ENCODE measurements around the gene SH2D1A. TPM values are rescaled to one million over a fixed set of nuclear protein-coding genes. Genes with fewer than 3 reads are reported as not detected.

Gene SH2D1A
- total and polyA plus RNA-seq, 2 donors (not counting 1 experiment from before 2014, with no cell fraction given) = 0.04 TPM; not detected in 1

- no peaks in the 10 kb centered on the region for H3K9me3 ChIP-seq (ENCODE audit: control extremely low read depth in 1 of 3, control insufficient read depth in 2 of 3, insufficient read depth in 1 of 3, low read length in 2 of 3)
- ATAC-seq (ENCODE audit: low read depth) (no peak), DNase-seq (peak; percentile 44)
- ChIA-PET CTCF (no interaction called here), POLR2A (no interaction called here)
- no peak overlapping the region for H3K4me3 ChIP-seq (ENCODE audit: control extremely low read depth in 1 of 5, extremely low read depth in 1 of 5, insufficient read depth in 1 of 5, low read depth in 2 of 5, low read length in 4 of 5)
- Mint-ChIP-seq H3K4me3 (no peak overlapping the region), H3K9me3 (ENCODE audit: insufficient read depth) (no peaks in the 10 kb centered on the region), H3K4me1 (no peaks in the 10 kb centered on the region), H3K27me3 (peaks cover 6% of the 10 kb centered on the region), H3K27ac (no peak overlapping the region)
- H3K36me3 ChIP-seq (replicated peaks in 1 of 2; ENCODE audit: control extremely low read depth in 1 of 2, control insufficient read depth in 1 of 2, extremely low read depth in 1 of 2, insufficient read depth in 2 of 2, low read length in 1 of 2) = no peaks in the 10 kb centered on the region
- H3K9ac ChIP-seq (ENCODE audit: low read length) = no peak overlapping the region
- H3K27ac ChIP-seq (ENCODE audit: low read length in 2 of 2) = no peak overlapping the region
- no peaks in the 10 kb centered on the region for H3K27me3 ChIP-seq (replicated peaks in 1 of 4; ENCODE audit: control extremely low read depth in 1 of 4, control insufficient read depth in 3 of 4, insufficient read depth in 4 of 4, low read length in 3 of 4)
- no peaks in the 10 kb centered on the region for H3K4me1 ChIP-seq (ENCODE audit: control insufficient read depth in 2 of 2, insufficient read depth in 2 of 2, low read length in 2 of 2)
- H4K20me1 ChIP-seq (ENCODE audit: control insufficient read depth, insufficient read depth, low read length, poor library complexity, severe bottlenecking) = no peaks in the 10 kb centered on the region
- H3K79me2 ChIP-seq (ENCODE audit: control insufficient read depth, insufficient read depth, low read length) = no peaks in the 10 kb centered on the region
- intact Hi-C loops (cut with micrococcal nuclease) = no loop called here
- no peak overlapping the region for H3K4me2 ChIP-seq (replicated peaks; ENCODE audit: low read depth, low read length, poor library complexity, severe bottlenecking)
- TF ChIP-seq CTCF (IDR thresholded peaks at IDR 0.05) (peak; percentile 74), EZH2 (IDR thresholded peaks at IDR 0.05; ENCODE audit: borderline replicate concordance, insufficient read depth, low read depth, low read length, poor library complexity, severe bottlenecking) (no peak)
- no CpG with 5 or more reads among the region's 2 CpGs for WGBS (ENCODE audit: insufficient coverage)
- no peak overlapping the region for H2AFZ ChIP-seq (ENCODE audit: insufficient read depth, low read depth, low read length, poor library complexity, severe bottlenecking)
Observed at GRCh38 chrX:124388562-124388961, 42.2 kb downstream of the SH2D1A start.

GRCh38 chrX:124392794-124393193 is 46.4 kb downstream of the SH2D1A start:
- no peaks in the 10 kb centered on the region for H3K79me2 ChIP-seq (ENCODE audit: control insufficient read depth, insufficient read depth, low read length)
- ATAC-seq (ENCODE audit: low read depth) (no peak), DNase-seq (no peak)
- H3K4me1 ChIP-seq (ENCODE audit: control insufficient read depth in 2 of 2, insufficient read depth in 2 of 2, low read length in 2 of 2) = peaks cover 6 to 10% of the 10 kb centered on the region in 2 donors
- H2AFZ ChIP-seq (ENCODE audit: insufficient read depth, low read depth, low read length, poor library complexity, severe bottlenecking) = no peak overlapping the region
- H3K27me3 ChIP-seq (replicated peaks in 1 of 4; ENCODE audit: control extremely low read depth in 1 of 4, control insufficient read depth in 3 of 4, insufficient read depth in 4 of 4, low read length in 3 of 4) = no peaks in the 10 kb centered on the region
- no peak overlapping the region for H3K4me2 ChIP-seq (replicated peaks; ENCODE audit: low read depth, low read length, poor library complexity, severe bottlenecking)
- Mint-ChIP-seq H3K4me1 (peaks cover 11% of the 10 kb centered on the region), H3K4me3 (no peak overlapping the region), H3K27ac (no peak overlapping the region), H3K27me3 (peaks cover 3% of the 10 kb centered on the region), H3K9me3 (ENCODE audit: insufficient read depth) (no peaks in the 10 kb centered on the region)
- TF ChIP-seq EZH2 (IDR thresholded peaks at IDR 0.05; ENCODE audit: borderline replicate concordance, insufficient read depth, low read depth, low read length, poor library complexity, severe bottlenecking) = no peak
- no peak for TF ChIP-seq CTCF (IDR thresholded peaks at IDR 0.05)
- no peaks in the 10 kb centered on the region for H3K36me3 ChIP-seq (replicated peaks in 1 of 2; ENCODE audit: control extremely low read depth in 1 of 2, control insufficient read depth in 1 of 2, extremely low read depth in 1 of 2, insufficient read depth in 2 of 2, low read length in 1 of 2)
- H3K27ac ChIP-seq (ENCODE audit: low read length in 2 of 2) = no peak overlapping the region
- no peaks in the 10 kb centered on the region for H3K9me3 ChIP-seq (ENCODE audit: control extremely low read depth in 1 of 3, control insufficient read depth in 2 of 3, insufficient read depth in 1 of 3, low read length in 2 of 3)
- POLR2A ChIA-PET = no interaction called here
- WGBS (ENCODE audit: insufficient coverage) = no CpG with 5 or more reads among the region's 3 CpGs
- H4K20me1 ChIP-seq (ENCODE audit: control insufficient read depth, insufficient read depth, low read length, poor library complexity, severe bottlenecking) = no peaks in the 10 kb centered on the region
- H3K9ac ChIP-seq (ENCODE audit: low read length) = no peak overlapping the region
- CTCF ChIA-PET = no interaction called here
- intact Hi-C loops (cut with micrococcal nuclease) = no loop called here
- H3K4me3 ChIP-seq (ENCODE audit: control extremely low read depth in 1 of 5, extremely low read depth in 1 of 5, insufficient read depth in 1 of 5, low read depth in 2 of 5, low read length in 4 of 5) = no peak overlapping the region
